HG03045 (cell line): ENCODE measurements around the gene KBTBD13.
"Not testable (repeated sequence)": the region's sequence is repeated elsewhere in the genome, so short reads cannot be mapped to it uniquely, and the experiment has no call there.

Experiments
- ATAC-seq: cut with Tn5 transposase; IDR thresholded peaks from one replicate; pipeline ENCODE4 v1.9.1; 2021; ENCODE audit warnings: mild to moderate bottlenecking, moderate library complexity; ENCODE audit not compliant: unreplicated experiment

KBTBD13 gene

DNA sequence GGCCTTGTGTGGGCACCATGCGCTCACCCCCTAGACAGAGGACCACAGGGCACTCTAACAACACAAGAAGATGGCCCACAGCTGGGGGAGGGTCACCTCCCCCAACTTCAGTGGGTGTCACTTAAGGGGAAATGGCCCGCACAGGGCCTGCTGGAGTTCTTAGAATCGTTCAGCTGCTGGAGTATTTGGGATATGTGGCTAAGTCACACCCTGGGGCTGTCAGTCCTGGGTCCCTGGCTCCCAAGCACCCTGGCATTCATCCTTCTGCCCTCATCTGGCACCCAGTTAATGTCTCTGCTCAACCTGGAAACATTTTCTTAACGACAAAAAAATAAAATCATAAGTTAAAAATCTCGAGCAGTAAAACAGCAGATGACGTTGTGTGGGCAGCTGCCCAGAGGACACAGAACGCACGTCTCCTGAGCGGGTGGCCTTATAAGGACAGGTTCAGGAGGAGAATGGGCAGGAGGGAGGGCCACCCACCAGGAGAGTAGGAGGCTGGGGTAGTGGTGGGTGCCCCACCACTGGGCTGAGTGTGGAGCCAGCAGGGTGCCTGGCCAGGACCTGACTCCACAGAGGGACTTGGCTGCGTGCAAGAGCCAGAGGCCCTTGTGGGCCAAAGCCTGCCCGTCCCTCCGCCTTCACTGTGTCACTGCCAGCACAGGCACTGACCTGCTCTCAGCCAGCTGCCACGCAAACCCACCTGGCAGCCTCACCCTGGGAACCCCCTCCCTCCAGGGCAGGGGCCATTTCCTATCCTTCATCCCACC, 11.5 kb downstream of the KBTBD13 start:
- ATAC-seq = no peak

DNA sequence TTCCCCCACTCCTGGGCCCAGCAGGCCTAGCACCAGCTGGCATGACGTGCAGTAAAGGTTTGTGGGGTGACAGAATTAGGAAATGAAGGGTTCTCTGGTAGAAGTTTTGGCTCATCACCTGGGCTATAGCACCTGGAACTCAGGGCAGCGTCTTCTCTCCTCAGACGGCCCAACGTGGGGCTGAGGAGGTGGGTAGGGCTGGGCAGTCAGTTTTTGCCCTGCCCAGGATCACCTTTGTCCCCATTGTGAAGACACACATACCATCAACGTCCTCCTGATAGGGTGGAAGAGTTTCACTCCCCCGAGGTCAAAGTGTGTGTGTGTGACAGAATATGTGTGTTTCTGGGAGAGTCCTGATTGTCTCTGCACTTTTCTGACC, 12.1 kb downstream of the KBTBD13 start:
- ATAC-seq = no peak

GRCh38 chr15:65089206-65089824, 12.8 kb downstream of the KBTBD13 start:
- no peak for ATAC-seq

DNA sequence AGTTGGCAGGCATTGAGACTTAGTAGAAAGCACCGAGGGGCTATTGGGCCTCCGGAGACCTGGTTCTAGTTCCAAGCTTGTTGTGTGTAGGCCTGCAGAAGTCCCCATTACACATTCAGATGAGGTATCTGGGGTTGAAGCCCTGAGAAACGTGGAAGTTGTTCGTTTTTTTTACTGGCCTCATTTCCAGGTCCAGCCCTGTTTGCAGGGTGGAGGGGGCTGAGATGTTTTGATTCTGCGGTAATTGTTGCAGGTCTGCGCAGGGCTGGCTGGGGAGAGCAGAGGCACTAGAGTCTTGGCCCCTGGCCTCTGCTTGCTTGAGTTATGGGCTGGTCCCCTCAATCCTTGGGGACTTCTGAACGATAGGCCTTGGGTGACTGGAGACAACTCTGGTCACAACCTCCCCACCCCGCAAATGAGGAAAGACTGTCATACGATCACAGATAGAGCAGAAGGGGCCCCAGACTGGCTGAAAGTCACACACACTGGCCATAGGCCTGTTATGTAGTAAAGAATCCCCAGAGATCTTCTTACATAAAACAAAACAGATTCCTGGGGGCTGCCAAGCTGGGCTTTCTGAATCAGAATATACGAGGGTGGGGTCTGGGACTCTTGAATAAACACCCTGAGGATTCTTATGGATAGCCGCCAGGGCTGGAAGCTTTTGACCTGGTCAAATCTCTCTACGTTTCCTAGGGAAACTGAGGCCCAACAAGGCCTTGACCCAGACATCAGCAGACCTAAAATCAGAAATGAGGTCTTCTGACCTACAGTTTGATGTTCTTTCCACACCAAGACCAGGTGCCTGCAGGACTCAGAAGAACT, 15.6 kb downstream of the KBTBD13 start:
- no peak for ATAC-seq

- ATAC-seq = no peak
These were observed 16.6 kb downstream of the KBTBD13 start for GRCh38 chr15:65092911-65093792.

DNA sequence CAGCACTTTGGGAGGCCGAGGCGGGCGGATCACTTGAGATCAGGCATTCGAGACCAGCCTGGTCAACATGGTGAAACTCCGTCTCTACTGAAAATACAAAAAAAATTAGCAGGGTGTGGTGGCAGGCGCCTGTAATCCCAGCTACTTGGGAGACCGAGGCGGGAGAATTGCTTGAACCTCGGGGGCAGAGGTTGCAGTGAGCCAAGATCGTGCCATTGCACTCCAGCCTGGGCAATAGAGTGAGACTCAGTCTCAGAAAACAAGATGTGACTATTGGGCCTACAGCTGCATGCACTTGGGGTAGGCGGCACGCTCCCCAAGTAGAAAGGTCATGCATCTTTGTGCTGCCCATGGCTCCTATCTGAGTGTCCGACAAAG, 17.2 kb downstream of the KBTBD13 start:
- ATAC-seq = not testable (repeated sequence)

DNA sequence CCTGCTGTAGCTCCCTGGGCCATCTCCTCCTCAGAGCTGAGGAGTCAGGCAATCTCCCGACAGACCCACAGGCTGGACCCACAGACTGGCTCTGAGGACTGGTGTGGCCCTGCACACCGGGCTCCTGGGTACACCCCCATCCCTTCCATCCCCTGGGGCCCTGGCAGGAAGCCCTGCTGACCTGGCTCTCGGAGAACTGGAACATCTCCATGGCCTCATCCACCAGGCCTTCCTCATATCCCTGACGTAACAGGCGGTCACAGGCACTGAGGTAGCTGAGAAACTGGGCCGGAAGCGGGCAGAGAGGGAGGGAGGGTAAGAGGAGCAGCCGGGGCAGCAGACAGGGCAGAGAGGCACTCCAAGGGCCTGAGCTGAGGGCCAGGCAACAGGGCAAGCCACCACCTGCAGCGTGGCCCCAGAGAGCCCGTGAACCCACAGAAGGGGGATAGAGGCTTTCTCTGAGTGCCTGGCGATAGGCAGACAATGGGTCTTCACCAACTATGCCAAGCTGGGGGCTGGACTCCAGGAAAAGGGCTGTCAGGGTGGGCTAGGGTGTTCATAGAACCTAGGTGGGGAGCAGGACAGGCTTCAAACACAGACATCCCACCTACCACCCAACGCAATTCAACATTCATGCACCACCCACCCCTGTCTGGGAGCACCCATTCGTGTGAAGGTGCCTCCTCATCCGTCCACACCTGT, 17.9 kb downstream of the KBTBD13 start:
- ATAC-seq = no peak

DNA sequence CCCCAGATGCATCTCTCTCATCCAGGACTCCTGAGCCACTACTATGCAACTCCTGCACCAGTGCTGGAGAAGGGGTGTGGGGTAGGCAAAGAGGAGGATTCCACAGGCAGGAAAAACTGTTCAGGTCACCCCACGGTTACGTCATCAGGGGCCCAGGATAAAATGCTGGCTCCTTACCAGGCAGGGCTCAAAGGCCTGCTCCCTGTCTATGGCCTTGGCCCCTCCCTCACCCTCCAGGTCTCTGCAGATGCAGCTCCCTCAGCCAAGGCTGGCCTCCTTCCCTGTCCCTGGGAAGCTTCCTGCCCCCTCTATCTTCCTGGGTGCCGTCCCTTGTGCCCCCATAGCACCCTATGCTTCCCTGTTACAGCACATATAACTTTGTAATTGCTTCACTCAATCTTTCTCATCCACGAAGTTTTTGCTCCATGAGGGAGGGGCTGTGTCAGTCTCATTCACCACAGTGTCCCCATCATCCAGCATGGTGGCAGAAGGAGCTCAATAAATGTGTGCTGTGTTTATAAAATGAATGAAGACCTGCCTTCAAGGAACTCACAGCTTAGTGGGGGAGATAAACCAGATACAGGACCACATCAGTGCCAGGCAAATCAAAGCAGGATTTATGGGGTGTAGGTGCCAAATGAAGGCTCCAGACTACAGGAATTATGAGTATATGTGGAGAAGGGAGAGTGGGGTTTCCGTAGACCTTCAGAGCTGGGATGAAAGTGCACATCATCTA, 18.6 kb downstream of the KBTBD13 start:
- no peak for ATAC-seq

DNA sequence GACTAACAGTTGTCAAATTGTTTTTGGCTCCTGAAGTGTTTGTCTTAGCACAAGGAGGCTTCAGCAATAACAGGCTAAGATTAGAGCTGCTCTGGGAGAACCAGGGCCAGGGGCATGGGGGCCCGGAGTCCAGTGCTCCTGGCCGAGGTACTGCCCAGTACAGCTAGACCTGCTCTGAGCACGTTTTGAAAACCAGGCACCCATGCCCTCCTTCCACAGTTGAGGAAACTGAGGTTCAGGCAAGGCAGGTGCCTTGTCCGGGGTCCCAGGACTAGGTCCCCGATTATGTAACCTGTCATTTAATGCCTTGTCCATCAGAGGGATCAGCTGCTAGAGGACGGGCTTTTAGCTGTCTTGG, 19.2 kb downstream of the KBTBD13 start:
- no peak for ATAC-seq

- no peak for ATAC-seq
These were observed 20.2 kb downstream of the KBTBD13 start for GRCh38 chr15:65096481-65097385.

DNA sequence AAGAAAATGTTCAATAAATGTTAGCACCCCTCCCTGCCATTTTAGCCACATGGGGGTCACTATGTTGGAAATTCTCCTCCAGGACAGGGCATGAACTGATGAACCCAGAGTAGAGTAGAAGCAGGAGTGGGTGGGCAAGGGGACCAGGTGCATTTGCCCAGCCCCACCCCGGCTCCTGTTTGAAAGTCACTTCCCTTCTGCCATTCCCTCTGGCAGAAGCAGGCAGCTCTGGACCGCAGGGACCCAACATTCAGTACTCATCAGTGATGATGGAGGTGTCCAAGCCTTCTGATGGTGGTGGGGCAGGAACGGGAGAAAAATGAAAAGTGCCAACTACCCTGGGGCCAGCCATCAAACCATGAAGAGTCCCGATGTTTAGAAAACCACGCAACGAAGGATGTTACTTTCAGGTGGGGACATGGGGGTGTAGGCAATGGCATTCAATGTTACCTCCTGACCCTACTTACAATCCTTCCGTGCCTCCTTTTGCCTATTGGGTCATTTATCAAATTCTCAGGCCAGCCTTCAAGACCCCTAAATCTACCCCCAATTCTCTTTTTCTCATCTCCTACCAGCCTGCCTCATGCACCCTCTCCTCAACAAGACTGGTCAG, 21.2 kb downstream of the KBTBD13 start:
- no peak for ATAC-seq

- no peak for ATAC-seq
These were observed 22.8 kb downstream of the KBTBD13 start for GRCh38 chr15:65099336-65099735.

GRCh38 chr15:65099801-65100200, 23.3 kb downstream of the KBTBD13 start:
- ATAC-seq = not testable (repeated sequence)

- ATAC-seq = no peak
These were observed 23.9 kb downstream of the KBTBD13 start for GRCh38 chr15:65100442-65100841.

- ATAC-seq = no peak
These were observed 24.9 kb downstream of the KBTBD13 start for GRCh38 chr15:65101411-65101890.

DNA sequence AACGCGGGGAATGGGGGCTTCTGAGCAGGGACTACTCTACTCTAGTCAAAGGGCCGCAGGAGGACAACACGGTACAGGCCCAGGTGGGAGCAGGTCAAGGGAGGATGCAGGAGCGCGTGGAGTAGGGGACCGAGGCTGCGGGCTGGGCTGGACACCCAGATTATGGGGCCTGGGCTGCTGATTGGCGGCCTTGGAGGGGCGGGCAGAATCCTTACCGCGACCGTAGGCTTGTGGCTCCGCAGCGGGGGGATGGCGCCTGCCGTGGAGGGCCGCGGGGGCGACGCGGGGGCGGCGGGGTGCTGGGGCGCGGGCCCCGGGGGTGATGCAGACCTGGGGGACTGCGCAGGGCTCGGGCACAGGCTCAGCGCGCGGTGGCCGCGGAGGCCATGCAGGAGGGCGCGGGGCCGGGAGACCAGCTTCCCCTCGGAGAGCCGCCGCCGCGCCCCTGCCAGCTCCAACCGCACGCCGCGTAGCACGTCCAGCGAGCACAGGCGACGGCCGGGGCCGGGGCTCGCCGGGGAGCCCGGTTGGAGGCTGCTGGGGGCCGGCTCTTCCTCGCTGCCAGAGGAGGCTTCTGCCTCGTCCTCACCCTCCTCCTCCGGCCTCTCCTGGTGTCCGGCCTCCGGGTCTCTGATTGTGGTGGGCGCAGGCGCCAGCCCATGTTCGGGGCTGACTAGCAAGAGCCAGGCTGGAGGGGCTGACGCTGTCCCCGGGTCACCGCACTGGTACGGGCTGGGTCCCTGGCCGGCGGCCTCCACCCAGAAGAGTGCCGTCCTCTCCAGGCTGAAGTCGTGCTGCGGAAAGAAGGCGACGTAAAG, 25.6 kb downstream of the KBTBD13 start:
- ATAC-seq = no peak

GRCh38 chr15:65102912-65103311, 26.4 kb downstream of the KBTBD13 start:
- ATAC-seq = no peak
